Measurements from ENCODE around the gene SV2C.

DNA sequence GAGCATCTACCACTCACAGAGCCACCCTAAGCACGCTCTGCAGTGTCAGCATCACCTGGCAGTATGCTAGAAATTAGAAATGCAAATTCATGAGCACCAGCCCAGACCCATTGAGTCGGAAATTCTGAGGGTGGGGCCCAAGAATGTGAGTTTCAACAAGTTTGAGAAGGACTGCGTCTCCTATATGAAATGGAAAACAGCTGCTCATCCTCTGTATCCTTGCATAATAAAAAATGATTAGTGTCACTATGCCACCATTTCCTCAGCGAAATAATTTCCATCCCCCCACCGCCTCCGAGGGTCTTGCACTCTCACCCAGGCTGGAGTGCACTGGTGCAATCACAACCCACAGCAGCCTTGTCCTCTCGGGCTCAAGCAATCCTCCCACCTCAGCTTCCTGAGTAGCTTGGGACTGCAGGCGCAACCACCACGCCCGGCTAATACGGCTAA lies 318.6 kb downstream of the SV2C start:
- TF ChIP-seq ZNF560 (tag by site-specific recombination; IDR thresholded peaks at IDR 0.05; ENCODE audit: borderline replicate concordance) (no peak), ZFP3 (tag by site-specific recombination; IDR thresholded peaks at IDR 0.05; ENCODE audit: low read depth) (no peak)
- TF ChIP-seq, protein P1, sequence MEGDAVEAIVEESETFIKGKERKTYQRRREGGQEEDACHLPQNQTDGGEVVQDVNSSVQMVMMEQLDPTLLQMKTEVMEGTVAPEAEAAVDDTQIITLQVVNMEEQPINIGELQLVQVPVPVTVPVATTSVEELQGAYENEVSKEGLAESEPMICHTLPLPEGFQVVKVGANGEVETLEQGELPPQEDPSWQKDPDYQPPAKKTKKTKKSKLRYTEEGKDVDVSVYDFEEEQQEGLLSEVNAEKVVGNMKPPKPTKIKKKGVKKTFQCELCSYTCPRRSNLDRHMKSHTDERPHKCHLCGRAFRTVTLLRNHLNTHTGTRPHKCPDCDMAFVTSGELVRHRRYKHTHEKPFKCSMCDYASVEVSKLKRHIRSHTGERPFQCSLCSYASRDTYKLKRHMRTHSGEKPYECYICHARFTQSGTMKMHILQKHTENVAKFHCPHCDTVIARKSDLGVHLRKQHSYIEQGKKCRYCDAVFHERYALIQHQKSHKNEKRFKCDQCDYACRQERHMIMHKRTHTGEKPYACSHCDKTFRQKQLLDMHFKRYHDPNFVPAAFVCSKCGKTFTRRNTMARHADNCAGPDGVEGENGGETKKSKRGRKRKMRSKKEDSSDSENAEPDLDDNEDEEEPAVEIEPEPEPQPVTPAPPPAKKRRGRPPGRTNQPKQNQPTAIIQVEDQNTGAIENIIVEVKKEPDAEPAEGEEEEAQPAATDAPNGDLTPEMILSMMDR (tag by site-specific recombination; IDR thresholded peaks at IDR 0.05): no peak

Data from HEK293 (cell line).